NK-92 (cell line): ENCODE measurements around the gene MOXD1.
"Not testable (repeated sequence)": the region's sequence is repeated elsewhere in the genome, so short reads cannot be mapped to it uniquely, and the experiment has no call there.

Experiments used
- DNase-seq: peaks from one replicate; lab custom pipeline; 2025; ENCODE audit not compliant: unreplicated experiment; lab: John Stamatoyannopoulos, UW

MOXD1 gene

DNA sequence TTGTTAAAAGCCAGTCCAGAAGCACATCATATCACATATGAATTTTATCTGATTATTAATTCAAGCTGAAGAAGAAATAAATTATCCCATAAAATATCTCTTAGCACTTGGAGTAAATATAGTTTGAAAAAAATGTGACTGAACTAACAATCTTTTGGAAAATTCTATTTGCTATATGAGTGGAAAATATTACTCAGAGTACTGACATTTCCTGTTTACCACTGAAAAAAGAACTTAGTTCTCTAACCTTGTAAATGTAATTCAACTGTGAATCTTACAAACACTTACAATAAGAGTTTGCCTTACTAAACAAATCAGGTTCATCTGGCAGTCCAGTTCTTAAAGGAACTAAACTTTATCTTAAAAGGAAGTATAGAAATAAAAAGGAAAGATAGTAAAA lies 44.2 kb downstream of the MOXD1 start:
- DNase-seq = no peak

DNA sequence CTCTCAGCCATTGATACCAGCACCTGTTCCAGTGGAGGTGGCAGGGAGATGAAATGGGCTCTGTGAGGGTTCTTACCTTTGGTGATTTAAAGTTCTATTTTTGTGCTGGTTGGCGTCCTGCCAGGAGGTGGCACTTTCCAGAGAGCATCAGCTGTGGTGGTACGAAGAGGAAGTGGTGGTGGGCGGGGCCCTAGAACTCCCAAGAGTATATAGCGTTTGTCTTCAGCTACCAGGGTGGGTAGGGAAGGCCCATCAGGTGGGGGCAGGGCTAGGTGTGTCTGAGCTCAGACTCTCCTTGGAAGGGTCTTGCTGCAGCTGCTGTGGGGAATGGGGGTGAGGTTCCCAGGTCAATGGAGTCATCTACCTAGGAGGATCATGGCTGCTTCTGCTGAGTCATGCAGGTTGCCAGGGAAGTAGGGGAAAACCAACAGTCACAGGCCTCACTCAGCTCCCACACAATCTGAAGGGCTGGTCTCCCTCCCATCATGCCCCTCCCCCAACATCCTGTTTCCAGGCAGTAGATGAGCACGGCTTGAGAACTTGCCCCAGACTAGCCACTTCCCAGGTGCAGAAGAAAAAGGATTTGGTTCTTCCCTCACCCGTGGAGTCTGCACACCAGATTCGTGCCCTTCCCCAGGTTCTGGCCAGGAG lies 46.6 kb downstream of the MOXD1 start:
- DNase-seq = no peak

DNA sequence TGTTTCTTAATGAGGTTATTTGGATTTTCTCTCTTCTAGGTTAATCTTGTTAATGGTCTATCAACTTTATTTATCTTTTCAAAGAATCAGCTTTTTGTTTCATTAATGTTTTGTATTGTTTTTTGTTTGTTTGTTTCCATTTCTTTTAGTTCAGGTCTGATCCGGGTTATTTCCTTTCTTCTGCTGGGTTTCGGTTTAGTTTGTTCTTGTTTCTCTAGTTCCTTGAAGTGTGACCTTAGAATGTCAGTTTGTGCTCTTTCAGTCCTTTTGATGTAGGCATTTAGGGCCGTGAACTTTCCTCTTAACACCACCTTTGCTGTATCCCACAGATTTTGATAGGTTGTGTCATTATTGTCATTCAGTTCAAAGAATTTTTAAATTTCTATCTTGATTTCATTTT lies 49.3 kb downstream of the MOXD1 start:
- DNase-seq = not testable (repeated sequence)

DNA sequence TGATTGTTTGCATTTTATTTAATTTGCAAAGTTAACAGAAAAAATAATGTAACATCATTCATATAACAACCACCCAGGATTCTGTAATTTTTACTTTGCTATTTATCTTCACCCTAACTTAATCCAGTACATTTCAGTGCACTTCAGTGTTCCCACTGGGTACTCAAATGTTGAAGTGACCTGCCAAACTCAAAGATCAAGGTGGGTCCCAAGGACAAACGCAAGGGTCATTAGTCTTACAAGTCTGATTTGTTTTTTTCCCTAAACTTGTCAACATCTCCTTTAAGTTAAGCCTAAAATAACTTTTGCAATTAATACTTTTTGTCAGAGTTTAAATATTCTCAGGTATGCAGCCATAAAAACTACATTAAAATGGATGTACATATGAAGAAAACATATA lies 53.0 kb downstream of the MOXD1 start:
- no peak for DNase-seq

DNA sequence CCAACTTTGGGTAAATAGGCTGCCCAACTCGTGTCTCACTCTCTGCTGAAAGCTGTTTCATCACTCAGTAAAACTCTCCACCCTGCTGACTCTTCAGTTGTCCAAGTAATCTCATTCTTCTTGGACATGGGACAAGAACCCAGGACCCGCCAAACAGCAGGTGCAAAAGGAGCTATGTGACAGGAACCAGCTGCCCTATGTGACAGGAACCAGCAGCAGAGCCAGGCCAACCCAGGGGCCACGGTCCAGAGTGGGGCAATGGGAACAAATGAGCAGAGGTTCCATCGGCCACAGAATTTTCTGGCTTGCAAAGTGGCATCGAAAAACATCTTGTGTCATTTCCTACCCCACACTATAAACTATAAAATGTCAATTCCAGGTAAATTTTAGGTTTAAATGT lies 56.5 kb downstream of the MOXD1 start:
- no peak for DNase-seq

DNA sequence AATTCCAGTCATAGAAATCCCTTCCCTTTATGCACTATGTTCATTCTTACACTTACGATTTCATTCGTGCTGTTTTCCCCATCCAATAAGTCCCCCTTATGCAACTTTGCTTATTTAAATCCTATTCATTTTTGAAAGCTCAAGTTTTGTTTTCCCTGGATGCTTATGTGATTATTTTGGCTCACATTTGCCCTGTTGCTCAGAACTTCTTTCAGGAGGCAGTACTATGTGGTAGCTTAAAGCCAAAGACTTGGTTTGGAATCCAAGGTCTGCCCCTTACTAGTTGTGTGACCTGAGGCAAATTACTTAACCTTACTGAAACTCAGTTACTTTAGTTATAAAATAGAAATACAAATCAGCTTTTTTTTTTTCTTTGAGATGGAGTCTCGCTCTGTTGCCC lies 59.6 kb downstream of the MOXD1 start:
- DNase-seq = no peak

DNA sequence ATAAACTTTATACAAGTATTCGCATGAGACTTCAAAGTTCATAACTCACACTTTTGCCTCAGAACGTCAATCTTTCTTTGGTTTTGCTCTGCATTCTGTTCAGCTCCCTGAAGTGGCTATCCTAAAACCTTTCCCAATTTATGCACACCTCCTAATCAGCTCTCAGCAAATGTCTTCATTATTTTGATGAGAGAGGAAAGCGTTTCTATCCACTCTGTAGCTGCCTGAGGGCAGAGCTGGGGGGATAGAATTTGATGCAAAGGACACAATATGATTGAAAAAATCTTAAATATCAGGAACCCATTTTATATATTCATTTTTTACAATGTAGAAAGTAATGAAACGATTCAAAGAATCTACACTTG lies 66.8 kb downstream of the MOXD1 start:
- no peak for DNase-seq

DNA sequence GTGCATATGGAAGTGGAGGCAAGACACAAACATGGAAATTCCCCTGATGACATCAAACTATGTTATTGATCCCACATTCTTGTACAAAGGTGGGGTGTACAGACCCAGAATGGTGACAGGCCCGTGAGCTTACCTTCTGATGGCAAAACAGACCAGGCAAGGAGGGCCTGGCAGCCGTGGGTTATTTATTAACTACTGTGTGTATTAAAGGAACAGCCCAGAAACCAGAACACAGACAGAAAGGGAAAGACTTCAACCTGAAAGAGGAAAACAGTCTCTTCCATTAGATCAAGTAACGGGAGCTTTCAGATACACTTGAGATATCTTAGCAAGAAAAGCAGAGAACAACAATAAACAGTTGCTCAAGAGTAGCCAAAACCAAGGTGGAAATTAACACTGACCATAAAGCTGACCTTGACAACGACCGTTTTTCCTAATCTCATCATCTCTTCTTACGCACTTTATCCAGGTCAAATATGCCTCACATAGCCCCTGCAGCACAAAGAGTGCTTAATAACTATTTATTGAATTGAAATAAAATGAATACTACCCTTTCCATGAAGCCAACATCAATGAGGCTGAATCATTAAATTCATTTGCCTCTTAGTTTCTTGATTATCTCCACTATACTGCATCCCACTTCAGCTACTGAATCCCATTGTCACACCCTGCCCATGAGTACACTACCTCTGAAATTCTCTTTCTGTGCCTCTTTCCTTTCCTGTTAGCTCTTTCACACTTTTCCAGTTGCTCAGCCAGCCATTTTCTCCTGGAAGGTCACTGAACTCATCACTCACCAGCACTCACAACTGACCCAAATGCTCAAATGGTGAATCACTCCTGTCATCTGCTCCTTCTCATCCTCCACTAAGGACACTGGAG lies 67.4 kb downstream of the MOXD1 start:
- DNase-seq = no peak

DNA sequence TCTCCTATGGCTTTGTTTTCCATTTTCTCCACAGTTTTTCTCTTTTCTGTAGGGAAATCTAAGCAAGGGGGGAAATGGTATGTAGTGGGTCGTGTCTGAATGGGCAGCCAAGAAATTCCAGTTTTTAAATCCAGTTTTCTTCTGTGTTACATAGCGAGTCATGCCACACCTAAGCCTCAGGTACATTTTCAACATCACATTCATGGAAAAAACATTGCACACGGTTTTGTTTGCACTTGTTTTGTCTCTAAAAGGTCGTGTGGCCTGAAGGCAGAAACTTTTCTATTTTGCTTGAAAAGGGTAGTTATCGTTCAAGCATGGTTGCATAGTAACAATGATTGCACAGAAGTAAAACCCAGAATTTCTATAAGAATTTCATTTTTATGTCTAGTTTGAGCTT lies 70.5 kb downstream of the MOXD1 start:
- no peak for DNase-seq

DNA sequence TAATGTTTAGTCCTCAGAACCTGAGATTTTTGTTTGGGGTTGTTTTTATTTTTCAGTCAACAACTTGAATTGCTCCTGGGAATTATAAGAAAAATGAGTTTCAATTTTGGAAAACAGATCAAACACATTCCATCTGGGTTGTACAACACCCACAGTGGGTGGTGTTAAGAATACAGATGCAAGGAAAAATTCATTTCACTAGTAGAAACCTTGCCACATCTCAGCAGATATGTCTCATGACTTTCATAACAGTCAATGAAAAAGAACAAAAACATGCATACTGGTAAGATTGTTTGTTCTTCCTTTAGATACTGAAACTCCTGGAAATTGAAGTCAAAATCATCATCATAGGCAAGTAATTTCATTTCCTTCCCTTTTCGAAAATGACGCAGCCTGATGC lies 78.9 kb downstream of the MOXD1 start:
- DNase-seq = no peak

DNA sequence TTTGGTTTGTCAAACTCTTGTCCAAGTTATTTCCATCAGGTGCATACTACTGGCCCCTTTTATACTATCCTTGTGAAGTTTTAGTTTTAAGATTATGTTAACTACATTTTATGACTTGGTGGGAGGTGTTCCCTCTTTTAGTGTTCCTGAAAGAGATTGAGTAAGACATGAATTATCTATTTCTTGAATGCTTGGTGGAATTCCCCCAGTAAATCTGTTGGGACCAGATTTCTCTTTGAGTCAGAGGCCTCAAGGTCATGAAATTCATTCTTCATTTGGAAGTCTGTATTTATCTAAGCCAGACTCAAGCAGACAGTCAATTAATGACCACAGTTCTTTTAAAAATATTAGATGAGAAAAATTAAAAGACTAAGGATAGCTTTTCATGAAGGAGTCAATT lies 81.3 kb downstream of the MOXD1 start:
- DNase-seq = no peak

DNA sequence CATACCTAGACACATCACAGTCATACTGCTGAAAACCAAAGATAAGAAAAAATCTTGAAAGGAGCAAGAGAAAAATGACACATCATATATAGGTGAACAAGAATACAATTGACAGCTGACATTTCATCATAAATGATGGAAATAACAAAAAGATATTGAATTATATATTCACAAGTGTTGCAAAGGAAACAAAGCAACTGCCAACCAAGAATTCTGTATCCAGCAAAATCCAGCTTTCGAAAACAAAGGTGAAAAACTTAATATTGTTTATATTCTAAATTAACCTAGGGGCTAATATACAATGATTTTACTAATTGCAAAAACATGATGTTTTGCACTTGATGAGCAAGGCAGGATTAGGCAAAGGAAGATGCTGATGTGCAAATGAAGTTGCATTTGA lies 84.3 kb downstream of the MOXD1 start:
- DNase-seq = no peak

DNA sequence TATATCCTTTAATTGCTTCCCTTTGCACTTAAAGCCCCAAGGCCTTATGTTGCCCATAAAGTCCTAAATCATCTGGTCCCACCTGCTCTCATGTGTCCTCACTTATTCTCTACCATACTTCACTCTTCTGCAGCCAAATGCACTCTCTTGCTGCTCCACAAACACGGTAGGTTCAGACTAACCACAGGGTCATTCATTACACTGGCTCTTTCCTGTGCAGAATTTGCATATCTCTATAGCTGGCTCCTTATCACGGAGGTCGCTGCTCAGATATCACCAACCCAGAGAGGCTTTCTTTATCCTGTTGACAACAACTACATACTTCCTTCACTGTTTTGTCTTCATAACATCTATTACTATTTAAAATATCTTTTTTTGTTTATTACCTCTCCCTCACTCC lies 86.8 kb downstream of the MOXD1 start:
- no peak for DNase-seq

DNA sequence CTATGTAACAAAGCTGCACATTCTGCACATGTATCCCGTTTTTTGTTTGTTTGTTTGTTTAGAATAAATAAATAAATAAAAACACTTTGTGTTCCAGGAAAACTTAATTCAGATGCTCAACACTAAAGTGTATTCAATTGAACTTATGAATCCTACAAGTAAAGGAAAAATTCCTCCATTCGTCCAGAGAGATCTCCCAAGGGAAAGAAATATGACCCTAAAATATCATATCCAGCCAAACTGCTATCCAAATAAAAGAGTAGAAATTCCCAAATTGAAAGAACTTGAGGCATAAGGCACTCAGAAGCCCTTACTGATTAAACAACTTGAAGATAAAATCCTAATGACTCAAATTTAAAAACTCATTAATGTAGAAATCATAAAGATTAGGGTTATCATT lies 90.4 kb downstream of the MOXD1 start:
- no peak for DNase-seq

DNA sequence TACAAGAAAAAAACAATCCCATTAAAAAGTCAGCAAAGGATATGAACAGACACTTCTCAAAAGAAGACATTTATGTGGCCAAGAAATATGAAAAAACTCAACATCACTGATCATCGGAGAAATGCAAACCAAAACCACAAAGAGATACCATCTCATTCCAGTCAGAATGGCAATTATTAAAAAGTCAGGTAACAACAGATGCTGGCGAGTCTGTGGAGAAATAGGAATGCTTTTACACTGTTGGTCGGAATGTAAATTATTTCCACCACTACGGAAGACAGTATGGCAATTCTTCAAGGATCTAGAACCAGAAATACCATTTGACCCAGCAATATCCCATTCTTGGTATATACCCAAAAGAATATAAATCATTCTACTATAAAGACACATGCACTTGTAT lies 91.1 kb downstream of the MOXD1 start:
- not testable (repeated sequence) for DNase-seq

DNA sequence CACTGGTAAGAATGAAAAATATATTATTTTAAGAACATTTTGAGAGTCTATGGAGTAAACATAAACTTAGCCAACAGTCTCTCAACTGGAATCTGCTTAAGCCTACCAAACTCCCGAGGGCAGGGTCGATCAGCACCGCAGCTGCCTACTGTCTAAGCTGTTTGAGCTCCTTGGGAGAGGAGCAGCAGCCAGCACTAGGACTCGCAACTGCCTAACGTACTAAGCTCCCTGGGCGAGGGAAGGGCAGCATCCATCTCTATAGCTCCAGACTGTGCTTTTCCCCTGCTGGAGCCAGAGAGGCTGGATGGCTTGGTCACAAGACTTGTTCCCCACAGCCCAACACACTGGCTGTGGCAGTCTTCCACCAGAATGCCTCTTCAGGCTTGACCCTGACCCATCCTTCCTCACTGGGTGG lies 96.4 kb downstream of the MOXD1 start:
- no peak for DNase-seq

DNA sequence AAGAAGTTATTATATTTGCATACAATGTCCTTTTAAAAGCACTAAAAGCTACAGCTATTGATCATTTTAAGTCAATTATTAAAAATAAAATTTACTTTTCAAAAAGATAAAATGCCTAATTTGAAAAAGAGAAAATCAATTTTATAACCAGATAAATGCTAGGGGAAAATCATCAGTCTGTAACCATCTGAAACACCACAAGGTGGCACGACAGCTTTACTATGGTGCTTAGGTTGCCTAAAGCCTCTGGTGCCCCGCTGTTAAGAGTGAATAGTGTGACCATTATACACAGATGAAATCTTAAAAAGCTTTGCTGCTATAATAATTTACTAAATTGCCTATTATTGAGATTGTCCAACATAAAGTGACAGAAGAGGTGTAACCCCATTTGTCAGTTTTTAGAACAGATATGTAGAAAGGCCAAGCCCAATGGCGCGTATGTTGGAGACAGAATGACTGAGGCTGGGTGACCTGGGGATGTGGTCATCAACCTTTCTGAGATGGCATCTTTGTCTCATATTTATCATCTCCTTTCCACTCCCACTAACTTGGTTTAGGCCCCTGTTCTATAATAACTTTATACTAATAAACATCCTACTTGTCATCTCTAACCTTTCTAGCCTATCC lies 100.8 kb downstream of the MOXD1 start:
- DNase-seq = no peak

DNA sequence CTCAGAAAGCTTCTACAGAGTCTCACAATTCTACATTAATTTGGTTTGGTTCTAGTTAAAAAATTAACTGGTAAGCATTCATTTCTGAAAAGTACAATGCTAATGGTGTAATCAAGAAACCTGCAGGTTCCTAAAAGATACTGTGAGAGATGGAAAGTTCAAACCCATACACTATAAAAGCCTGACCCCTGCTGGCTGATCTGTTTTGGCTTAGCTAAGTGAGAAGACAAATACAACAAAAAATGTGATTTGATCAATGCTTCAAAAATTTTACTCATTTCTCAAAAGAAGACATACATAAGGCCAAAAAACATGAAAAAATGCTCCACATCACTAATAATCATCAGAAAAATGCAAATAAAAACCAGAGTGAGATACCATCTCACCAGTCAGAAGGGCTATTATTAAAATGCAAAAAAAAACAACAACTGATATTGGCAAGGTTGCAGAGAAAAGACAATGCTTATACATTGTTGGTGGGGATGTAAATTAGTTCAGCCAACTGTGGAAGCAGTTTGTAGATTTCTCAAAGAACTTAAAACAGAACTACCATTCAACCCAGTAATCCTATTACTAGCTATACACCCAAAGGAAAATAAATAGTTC lies 102.8 kb downstream of the MOXD1 start:
- DNase-seq = no peak

DNA sequence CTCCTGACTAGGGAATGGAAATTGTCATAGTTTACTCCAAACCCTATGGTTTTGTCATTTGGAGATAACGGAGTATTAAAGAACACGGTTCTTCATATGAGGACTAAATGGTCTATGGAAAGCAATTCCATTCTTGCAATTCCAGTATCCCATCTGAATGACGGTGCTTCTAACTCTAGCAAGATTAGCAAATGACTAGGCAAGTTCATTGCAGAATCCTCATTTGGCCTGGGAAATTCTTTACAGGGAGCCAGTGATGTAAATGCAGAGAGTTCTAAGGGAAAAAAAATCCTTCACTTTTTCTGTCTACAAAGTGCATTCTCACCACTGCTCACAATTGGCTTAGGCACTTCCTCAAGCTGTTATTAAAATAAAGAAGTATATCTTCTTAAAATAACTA lies 111.5 kb downstream of the MOXD1 start:
- no peak for DNase-seq

DNA sequence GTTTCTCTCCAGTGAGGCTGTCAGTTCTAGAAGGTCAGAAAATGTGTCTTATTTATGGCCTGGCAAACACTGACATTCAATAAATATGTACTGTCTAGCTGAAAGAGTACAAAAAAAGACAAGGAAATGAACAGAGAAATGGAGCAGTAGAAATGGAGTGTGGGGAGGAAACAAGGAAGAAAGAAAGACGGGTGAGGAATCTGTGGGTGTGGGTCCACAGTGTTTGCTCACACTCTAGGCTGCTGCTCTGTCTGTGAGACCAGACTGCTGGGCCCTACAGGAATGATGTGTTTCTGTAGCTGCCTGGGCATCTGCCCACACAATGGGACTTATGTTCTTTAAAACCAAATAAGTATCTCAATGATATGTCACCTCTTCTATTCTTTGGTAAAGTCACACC lies 114.2 kb downstream of the MOXD1 start:
- DNase-seq = no peak

DNA sequence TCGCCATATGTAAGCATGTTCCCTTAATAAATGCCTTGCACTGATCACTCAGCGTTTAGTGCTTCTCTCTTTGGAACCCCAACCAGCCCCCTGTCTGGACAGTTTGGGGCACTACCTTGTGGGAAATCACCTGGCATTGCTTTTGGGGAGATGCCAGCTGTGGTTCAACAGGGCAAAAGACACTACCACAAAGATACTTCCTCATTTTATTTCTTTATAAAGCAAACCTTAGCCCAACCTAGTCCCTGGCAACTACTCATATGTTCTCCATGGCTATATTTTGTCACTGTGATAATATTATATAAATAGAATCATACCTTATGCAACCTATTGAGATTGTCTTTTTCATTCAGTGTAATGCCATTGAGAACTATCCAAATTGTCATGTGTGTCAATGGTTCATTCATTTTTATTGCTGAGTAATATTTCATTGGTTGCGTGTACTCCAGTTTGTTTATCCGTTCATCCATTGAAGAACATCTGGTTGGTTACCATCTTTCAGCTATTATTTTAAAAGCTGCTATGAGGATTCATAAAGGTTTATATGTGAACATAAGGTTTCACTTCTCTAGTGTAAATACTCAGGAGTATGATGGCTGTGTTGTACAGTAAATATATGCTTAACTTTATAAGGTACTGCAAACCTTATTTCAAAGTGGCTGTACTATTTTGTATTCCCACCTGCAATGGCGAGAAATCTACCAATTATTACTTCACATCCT lies 114.8 kb downstream of the MOXD1 start:
- DNase-seq = no peak
